GM12873 (cell line): ENCODE results near the gene ELOVL4.

Experiments used
- CTCF ChIP-seq: IDR thresholded peaks from 2 replicates; pipeline ENCODE4 v1.5.1; 2012; ENCODE audit warnings: low read depth, mild to moderate bottlenecking, moderate library complexity, low read length, control low read depth; ENCODE audit not compliant: insufficient read depth; ENCODE audit errors: missing control alignments

The ELOVL4 gene

GRCh38 chr6:79909517-79909916 lies 37.8 kb downstream of the ELOVL4 start:
- no peak for TF ChIP-seq CTCF

GRCh38 chr6:79902046-79902445 lies 45.3 kb downstream of the ELOVL4 start:
- no peak for TF ChIP-seq CTCF

GRCh38 chr6:79898076-79898475 lies 49.3 kb downstream of the ELOVL4 start:
- TF ChIP-seq CTCF = no peak

- TF ChIP-seq CTCF = no peak
These were observed 51.3 kb downstream of the ELOVL4 start for GRCh38 chr6:79896075-79896449.

GRCh38 chr6:79895382-79896074 lies 51.8 kb downstream of the ELOVL4 start:
- TF ChIP-seq CTCF = no peak

GRCh38 chr6:79894939-79895338 lies 52.4 kb downstream of the ELOVL4 start:
- no peak for TF ChIP-seq CTCF

GRCh38 chr6:79888587-79888986 lies 58.8 kb downstream of the ELOVL4 start:
- TF ChIP-seq CTCF = no peak
